HEK293 (cell line): ENCODE data around the gene F2R.

ENCODE experiments used
- CTCF ChIA-PET: fragments of 350-600 bp; formaldehyde crosslinking; extraction: SDS; loops from one replicate; lab custom pipeline; 2021; ENCODE audit warnings: antibody characterized with exemption; lab: Yijun Ruan, JAX
- POLR2A ChIA-PET: fragments of 300-600 bp; formaldehyde crosslinking; extraction: SDS; loops from one replicate; lab custom pipeline; 2020; ENCODE audit warnings: antibody characterized with exemption, inconsistent platforms; lab: Yijun Ruan, JAX
- H3K27ac ChIP-seq: fragments of 200-500 bp; sonication (Bioruptor generic); 2 replicates; pipeline ENCODE4 v1.5.1; 2014; ENCODE audit warnings: low read depth, low read length, control low read depth, inconsistent platforms; ENCODE audit errors: extremely low read depth
- H3K36me3 ChIP-seq, 2 experiments: fragments of 200-500 bp in 1 of 2; sonication (Bioruptor generic) in 1 of 2; 1 replicate in 1 of 2; 2 replicates in 1 of 2; pipeline ENCODE4 v1.5.1; 2014 to 2017; ENCODE audit warnings: inconsistent platforms in 2 of 2, low read length in 2 of 2; ENCODE audit not compliant: control insufficient read depth in 2 of 2, insufficient read depth in 1 of 2
- H3K4me1 ChIP-seq: fragments of 200-500 bp; sonication (Bioruptor generic); 2 replicates; pipeline ENCODE4 v1.5.1; 2014; ENCODE audit warnings: mild to moderate bottlenecking, low read length, inconsistent platforms; ENCODE audit not compliant: control insufficient read depth, insufficient read depth
- H3K4me3 ChIP-seq: 2 replicates; pipeline ENCODE4 v1.5.1; 2011; ENCODE audit warnings: low read depth, mild to moderate bottlenecking, control low read depth, low read length, moderate library complexity
- H3K9me3 ChIP-seq: fragments of 200-500 bp; sonication (Bioruptor generic); 2 replicates; pipeline ENCODE4 v1.5.1; 2014; ENCODE audit warnings: low read depth, low read length, inconsistent platforms; ENCODE audit not compliant: control insufficient read depth, insufficient read depth
- FEZF1 ChIP-seq: fragments of 450-650 bp; formaldehyde crosslinking; IDR thresholded peaks from 2 replicates; pipeline ENCODE4 v1.5.1; 2016; ENCODE audit warnings: missing biosample characterization, missing genetic modification characterization
- GLI2 ChIP-seq: fragments of 450-650 bp; formaldehyde crosslinking; IDR thresholded peaks from 2 replicates; pipeline ENCODE4; 2017; ENCODE audit warnings: missing biosample characterization, missing genetic modification characterization, low read depth, borderline replicate concordance
- KLF16 ChIP-seq: fragments of 450-650 bp; formaldehyde crosslinking; IDR thresholded peaks from 2 replicates; pipeline ENCODE4 v1.5.1; 2017; ENCODE audit warnings: missing biosample characterization, missing genetic modification characterization
- OSR2 ChIP-seq: fragments of 450-650 bp; formaldehyde crosslinking; IDR thresholded peaks from 2 replicates; pipeline ENCODE4 v1.5.1; 2016; ENCODE audit warnings: missing biosample characterization, missing genetic modification characterization
- PATZ1 ChIP-seq: fragments of 450-650 bp; formaldehyde crosslinking; IDR thresholded peaks from 2 replicates; pipeline ENCODE4 v1.5.1; 2016; ENCODE audit warnings: missing biosample characterization, missing genetic modification characterization
- PRDM10 ChIP-seq: fragments of 450-650 bp; formaldehyde crosslinking; IDR thresholded peaks from 2 replicates; pipeline ENCODE4 v1.5.1; 2016; ENCODE audit warnings: missing biosample characterization, missing genetic modification characterization
- PRDM6 ChIP-seq: fragments of 450-650 bp; formaldehyde crosslinking; IDR thresholded peaks from 2 replicates; pipeline ENCODE4 v1.5.1; 2017; ENCODE audit warnings: missing biosample characterization, missing genetic modification characterization
- SP3 ChIP-seq: fragments of 450-650 bp; formaldehyde crosslinking; IDR thresholded peaks from 2 replicates; pipeline ENCODE4 v1.5.1; 2016; ENCODE audit warnings: missing biosample characterization, missing genetic modification characterization
- ZBTB1 ChIP-seq: fragments of 450-650 bp; formaldehyde crosslinking; IDR thresholded peaks from 2 replicates; pipeline ENCODE4 v1.5.1; 2016; ENCODE audit warnings: missing biosample characterization, missing genetic modification characterization
- ZBTB21 ChIP-seq: fragments of 450-650 bp; formaldehyde crosslinking; IDR thresholded peaks from 2 replicates; pipeline ENCODE4 v1.5.1; 2017; ENCODE audit warnings: missing biosample characterization, missing genetic modification characterization
- ZBTB7A ChIP-seq: fragments of 450-650 bp; formaldehyde crosslinking; IDR thresholded peaks from 2 replicates; pipeline ENCODE4 v1.5.1; 2016; ENCODE audit warnings: low read depth, missing biosample characterization, missing genetic modification characterization
- ZBTB8A ChIP-seq: fragments of 450-650 bp; formaldehyde crosslinking; IDR thresholded peaks from 2 replicates; pipeline ENCODE4 v1.5.1; 2016; ENCODE audit warnings: missing biosample characterization, missing genetic modification characterization
- ZNF175 ChIP-seq: fragments of 450-650 bp; formaldehyde crosslinking; IDR thresholded peaks from 2 replicates; pipeline ENCODE4 v1.5.1; 2016; ENCODE audit warnings: missing biosample characterization, missing genetic modification characterization
- ZNF26 ChIP-seq: fragments of 450-650 bp; formaldehyde crosslinking; IDR thresholded peaks from 2 replicates; pipeline ENCODE4 v1.5.1; 2016; ENCODE audit warnings: missing biosample characterization, missing genetic modification characterization
- ZNF501 ChIP-seq: fragments of 450-650 bp; formaldehyde crosslinking; IDR thresholded peaks from 2 replicates; pipeline ENCODE4 v1.5.1; 2016; ENCODE audit warnings: missing biosample characterization, missing genetic modification characterization
- ZNF585B ChIP-seq: fragments of 450-650 bp; formaldehyde crosslinking; IDR thresholded peaks from 2 replicates; pipeline ENCODE4 v1.5.1; 2016; ENCODE audit warnings: missing biosample characterization, missing genetic modification characterization
- ZNF623 ChIP-seq: fragments of 450-650 bp; formaldehyde crosslinking; IDR thresholded peaks from 2 replicates; pipeline ENCODE4 v1.5.1; 2016; ENCODE audit warnings: missing biosample characterization, missing genetic modification characterization
- ZNF624 ChIP-seq: fragments of 450-650 bp; formaldehyde crosslinking; IDR thresholded peaks from 2 replicates; pipeline ENCODE4 v1.5.1; 2017; ENCODE audit warnings: missing biosample characterization, missing genetic modification characterization
- ZNF639 ChIP-seq: fragments of 450-650 bp; formaldehyde crosslinking; IDR thresholded peaks from 2 replicates; pipeline ENCODE4 v1.5.1; 2016; ENCODE audit warnings: missing biosample characterization, missing genetic modification characterization
- ZNF660 ChIP-seq: fragments of 450-650 bp; IDR thresholded peaks from 2 replicates; pipeline ENCODE4 v1.5.1; 2018; ENCODE audit warnings: missing biosample characterization, mild to moderate bottlenecking, missing genetic modification characterization
- ZNF837 ChIP-seq: fragments of 450-650 bp; formaldehyde crosslinking; IDR thresholded peaks from 2 replicates; pipeline ENCODE4 v1.5.1; 2016; ENCODE audit warnings: missing biosample characterization, missing genetic modification characterization

Gene F2R

GRCh38 chr5:76736679-76737556, 21.0 kb downstream of the F2R start:
- Histone ChIP-seq H3K4me1 (no peaks in the 10 kb centered on the region), H3K4me3 (no peak overlapping the region), H3K9me3 (no peaks in the 10 kb centered on the region), H3K36me3 (peaks cover 0 to 11% of the 10 kb centered on the region in 2 experiments; a peak in 1 of 3 replicates), H3K27ac (no peak overlapping the region)
- no peak for TF ChIP-seq ZNF26 (tag by site-specific recombination)
- TF ChIP-seq ZNF175, result no peak
- peak; percentile 19; the same call in 1 of the 2 replicates for TF ChIP-seq OSR2 (tag by site-specific recombination)
- no peak for TF ChIP-seq ZBTB7A (tag by site-specific recombination)
- TF ChIP-seq PRDM6, result peak; percentile 50
- TF ChIP-seq ZNF837 (tag by site-specific recombination), result no peak
- no peak for TF ChIP-seq ZBTB21 (tag by site-specific recombination)
- CTCF ChIA-PET, result interaction anchor here (0.7 to 1.6 kb wide), 5 partner anchors 10 to 195 kb away, joined by 3 to 7 read pairs (median 3); no protein-coding TSS in a partner anchor
- POLR2A ChIA-PET, result interaction anchor here (0.7 to 1.2 kb wide), 2 partner anchors 14 to 83 kb away, joined by 3 read pairs; no protein-coding TSS in a partner anchor

- Histone ChIP-seq H3K9me3 (no peaks in the 10 kb centered on the region), H3K27ac (no peak overlapping the region), H3K4me1 (no peaks in the 10 kb centered on the region), H3K4me3 (no peak overlapping the region), H3K36me3 (peaks cover 0 to 5% of the 10 kb centered on the region in 2 experiments; a peak in 1 of 3 replicates)
- POLR2A ChIA-PET, result interaction anchor here (1.2 kb wide), 1 partner anchor 82 kb away, joined by 3 read pairs; no protein-coding TSS in a partner anchor
- CTCF ChIA-PET, result interaction anchor here (0.7 to 1.6 kb wide), 4 partner anchors 11 to 97 kb away, joined by 3 to 7 read pairs (median 4); no protein-coding TSS in a partner anchor
- TF ChIP-seq ZNF585B (tag by site-specific recombination) (no peak), ZBTB8A (tag by site-specific recombination) (no peak), ZBTB1 (tag by site-specific recombination) (no peak), PRDM6 (no peak), ZNF639 (tag by site-specific recombination) (no peak), ZNF501 (tag by site-specific recombination) (no peak), SP3 (tag by site-specific recombination) (no peak), FEZF1 (tag by site-specific recombination) (no peak), PATZ1 (tag by site-specific recombination) (no peak), GLI2 (tag by site-specific recombination) (no peak), ZNF660 (no peak), KLF16 (tag by site-specific recombination) (no peak), ZNF623 (tag by site-specific recombination) (no peak), PRDM10 (tag by site-specific recombination) (no peak), ZNF624 (tag by site-specific recombination) (no peak)
Observed at GRCh38 chr5:76737846-76738245, 21.9 kb downstream of the F2R start.
